HG03457 (cell line): ENCODE data around the gene SESTD1.

Source experiments
- ATAC-seq: cut with Tn5 transposase; IDR thresholded peaks from one replicate; pipeline ENCODE4 v1.9.1; 2021; ENCODE audit warnings: moderate number of reproducible peaks; ENCODE audit not compliant: unreplicated experiment

Gene SESTD1

DNA sequence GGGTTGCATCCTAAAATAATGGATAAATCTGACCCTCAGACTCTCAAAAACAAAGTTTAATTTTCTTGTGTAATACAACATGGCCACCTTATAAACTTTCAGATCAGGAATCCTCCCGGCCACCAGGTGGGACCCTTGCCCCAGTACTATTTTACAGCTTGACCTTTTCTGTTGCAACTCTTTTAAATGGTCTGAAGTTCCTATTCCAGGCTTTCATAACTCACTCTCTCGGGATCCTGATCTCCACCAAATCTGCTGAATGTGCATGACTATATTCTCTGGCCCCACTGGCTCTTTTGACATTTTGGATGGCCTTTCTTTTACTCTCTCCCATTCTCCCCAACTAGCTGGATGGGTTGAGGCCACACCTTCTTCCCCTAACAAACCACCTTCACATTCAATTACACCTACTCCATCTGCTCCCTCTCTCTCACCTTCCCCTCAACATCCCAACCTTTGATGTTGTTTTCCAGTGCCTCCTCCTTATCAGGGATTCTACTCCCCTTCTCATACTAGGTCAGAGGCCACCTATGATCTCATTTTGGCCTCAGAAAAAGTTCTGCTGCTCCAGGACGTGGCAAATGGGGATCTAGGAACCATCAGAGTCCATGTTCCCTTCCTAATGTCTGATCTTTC is 70.8 kb downstream of the SESTD1 start:
- ATAC-seq, result no peak

DNA sequence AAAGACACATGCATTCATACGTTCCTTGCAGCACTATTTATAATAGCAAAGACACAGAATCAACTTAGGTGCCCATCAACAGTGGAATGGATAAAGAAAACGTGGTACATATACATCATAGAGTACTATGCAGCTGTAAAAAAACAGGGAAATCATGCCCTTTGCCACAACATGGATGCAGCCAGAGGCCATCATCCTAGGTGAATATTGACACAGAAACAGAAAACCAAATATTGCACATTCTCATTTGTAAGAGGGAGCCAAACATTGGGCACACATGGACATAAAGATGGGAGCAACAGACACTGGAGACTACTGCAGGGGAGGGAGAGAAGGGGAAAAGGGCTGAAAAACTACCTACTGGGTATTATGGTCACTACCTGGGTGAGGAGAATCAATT is 73.5 kb downstream of the SESTD1 start:
- ATAC-seq, result no peak

GRCh38 chr2:179186126-179186525 is 78.5 kb downstream of the SESTD1 start:
- no peak for ATAC-seq

GRCh38 chr2:179184610-179185009 is 80.0 kb downstream of the SESTD1 start:
- ATAC-seq, result no peak

DNA sequence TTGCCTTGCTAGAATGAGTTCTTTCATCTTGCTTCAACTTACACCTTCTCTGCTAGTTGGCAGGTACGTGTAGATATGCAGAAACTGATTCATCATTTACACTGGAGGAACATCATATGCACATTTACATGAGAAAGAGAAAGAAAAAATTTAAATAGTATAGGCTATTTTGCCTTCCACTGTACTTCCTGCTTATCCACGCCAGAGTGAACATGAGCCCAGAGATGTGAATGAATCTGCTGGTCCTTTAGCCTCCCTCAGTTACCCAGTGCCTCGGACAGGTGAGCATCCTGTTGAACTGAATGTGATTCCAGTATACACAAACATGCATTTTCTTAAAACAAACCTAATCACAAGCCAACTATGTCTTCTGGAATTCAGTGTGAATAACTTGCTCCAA is 83.6 kb downstream of the SESTD1 start:
- ATAC-seq, result peak; percentile 59

DNA sequence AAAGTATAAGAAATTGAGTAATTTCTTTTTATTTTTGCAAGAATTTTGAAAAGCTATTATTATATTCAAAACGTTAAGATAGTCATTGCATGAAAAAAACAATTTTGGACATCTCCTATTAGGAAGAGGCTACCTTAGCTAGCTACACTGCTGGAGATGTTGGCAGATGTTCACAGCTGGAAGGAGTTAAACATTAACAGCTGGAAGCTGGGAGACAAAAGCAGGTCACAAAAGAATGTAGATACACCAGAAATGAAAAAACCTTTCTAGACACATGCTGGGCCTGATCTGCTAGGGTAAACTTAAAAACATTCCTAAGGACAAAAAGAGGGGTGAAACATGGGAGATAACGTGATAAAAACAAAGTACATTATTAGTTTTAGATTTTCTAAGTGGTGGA is 84.4 kb downstream of the SESTD1 start:
- no peak for ATAC-seq

DNA sequence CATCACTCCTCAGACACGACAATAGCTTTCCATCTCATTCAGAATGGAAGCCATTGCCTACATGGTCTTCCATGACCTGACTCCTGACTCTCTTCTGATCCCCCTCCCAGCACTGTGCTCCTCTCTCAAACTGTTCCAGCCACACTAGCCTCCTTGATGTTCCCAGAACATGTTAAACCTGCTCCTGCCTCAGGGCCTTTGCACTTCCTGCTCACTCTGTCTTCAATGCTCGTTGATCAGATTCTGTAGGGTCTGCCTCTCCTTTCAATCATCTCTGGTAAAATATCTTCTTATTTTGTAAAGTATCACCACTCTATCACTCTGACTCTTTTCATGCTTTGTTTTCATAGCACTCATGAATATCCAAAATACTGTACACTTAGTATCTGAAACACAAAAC is 84.9 kb downstream of the SESTD1 start:
- ATAC-seq, result no peak

DNA sequence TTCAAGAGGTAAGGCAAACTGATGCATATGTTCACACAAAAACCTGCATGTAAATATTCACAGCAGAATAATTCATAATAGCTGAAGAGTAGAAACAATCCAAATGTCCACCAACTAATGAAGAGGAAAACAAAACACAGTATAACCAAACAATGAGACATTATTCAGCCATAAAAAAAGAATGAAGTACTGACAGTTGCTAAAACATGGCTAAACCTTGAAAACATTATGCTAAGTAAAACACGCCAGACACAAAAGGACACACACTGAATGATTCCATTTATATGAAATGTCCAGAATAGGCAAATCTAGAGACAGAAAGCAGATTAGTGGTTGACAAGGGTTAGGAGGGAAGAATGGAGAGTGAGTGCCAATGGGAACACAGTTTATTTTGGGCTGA is 86.9 kb downstream of the SESTD1 start:
- ATAC-seq, result no peak

DNA sequence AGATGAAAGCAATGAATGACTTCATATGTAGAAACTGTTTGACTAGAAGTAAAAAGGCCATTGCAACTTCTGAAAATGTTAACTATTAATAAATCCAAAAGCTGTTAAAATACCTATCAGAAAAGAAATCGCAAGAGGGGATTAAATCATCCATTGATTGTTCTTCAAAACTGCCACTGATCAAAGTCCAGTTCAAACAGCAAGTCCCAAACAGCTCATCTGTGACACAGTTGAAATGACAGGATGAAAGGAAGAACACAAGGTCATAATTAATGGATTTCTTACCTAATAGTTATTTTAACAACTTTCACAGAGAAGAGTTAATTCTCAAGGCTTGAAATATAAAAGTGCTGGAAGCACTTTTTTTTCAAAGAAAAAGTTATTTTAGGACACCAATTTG is 90.4 kb downstream of the SESTD1 start:
- no peak for ATAC-seq

- ATAC-seq, result no peak
These were observed 91.7 kb downstream of the SESTD1 start for GRCh38 chr2:179172894-179173293.

DNA sequence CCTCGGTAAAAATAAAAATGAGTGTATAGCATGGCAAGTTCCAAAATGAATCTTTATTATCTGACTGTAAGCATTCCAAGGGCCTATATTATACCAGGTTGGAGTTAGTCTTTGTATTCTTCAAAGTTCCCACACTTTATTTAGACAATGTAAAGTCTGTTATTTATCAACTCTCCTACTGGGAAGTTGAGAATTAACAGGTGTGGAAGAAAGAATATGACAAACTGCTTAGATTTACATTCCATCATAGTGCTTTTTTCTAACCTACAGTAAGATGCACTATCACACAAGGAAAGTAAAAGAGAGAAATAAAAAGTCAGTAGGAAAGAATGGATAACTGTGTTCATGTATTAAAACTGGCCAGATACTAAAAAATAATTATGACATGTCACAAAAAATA is 93.3 kb downstream of the SESTD1 start:
- ATAC-seq, result no peak

DNA sequence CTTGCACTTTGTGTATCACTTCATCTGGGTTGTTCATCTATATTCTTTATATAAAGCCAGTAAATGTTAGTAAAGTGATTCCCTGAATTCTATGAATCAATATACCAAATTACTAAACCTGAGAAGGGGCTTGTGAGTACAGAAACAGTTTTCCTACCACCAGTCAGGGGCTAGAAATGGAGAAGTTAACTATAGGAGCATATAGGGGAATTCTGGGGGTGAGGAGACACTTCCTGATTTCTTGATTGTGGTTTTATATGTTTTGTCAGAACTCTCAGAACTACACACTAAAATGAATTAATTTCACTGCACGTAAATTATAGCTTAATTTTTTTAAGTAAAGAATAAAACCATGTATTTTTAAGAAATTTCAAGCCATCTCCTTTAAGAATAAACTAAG is 93.7 kb downstream of the SESTD1 start:
- no peak for ATAC-seq

DNA sequence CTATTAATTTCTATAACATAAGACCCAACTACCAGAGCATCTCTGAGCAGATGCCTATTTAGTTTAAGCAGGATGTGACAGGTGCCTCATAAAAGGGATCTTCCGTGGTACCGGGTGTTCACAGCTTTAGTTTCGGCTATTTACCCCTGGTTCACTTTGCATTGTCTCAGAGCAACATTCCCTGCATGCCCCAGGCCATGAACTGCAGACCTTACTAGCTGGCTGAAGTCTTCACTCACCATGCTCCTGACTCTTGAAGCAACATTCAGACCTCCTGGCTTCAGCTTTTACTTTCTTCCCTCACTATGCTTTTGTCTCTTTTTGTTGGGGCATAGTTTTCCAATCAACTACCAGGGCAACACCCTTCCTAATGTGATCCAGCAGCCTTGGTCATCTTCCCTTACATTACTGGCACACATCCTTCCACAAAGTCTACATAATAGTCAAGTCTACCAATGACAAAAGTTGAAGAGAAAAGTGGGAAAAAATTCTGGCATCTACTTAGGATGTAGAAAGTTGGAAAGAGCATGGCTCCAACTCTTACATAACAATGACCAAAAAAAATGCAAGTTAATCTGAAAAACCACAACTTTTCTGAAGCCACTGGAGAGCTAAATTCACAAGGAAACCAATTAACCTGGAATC is 99.2 kb downstream of the SESTD1 start:
- ATAC-seq, result no peak

GRCh38 chr2:179141206-179141605 is 123.4 kb downstream of the SESTD1 start:
- ATAC-seq, result no peak

DNA sequence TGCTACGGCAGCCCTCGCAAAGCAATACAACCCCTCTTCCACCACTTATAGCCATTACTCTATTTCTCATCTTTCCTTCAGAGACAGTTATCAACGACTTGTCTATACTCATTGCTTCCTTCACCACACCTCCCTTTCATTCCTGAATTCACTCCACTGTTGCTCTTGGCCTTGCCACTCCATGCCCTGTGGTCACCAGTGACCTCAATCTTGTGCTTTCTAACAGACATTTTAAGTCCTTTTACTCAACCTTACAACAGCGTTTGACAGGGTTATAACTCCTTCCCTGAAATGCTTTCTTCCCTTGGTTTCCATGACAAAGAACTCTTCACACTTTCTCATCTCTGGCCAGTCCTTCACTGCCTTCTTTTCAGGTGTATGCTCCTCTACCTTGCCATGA is 124.1 kb downstream of the SESTD1 start:
- ATAC-seq, result no peak

DNA sequence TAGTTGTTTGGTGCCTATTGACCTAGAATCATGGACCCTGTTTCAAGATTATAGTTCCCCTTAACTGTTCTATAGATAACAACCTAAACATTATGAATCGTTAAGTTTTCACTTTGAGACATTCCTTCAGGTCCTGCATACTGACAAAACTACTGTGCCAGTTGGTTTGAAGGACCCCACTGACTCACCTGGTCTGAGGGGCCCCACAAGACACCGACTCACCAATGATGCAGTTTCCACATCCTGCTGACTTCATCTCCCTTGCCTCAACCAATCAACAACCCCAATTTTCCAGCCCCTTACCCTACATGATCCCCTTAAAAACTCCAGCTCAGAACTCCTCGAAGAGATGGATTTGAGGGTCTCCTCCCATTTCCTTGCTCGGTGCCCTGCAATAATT is 125.1 kb downstream of the SESTD1 start:
- ATAC-seq, result no peak

- no peak for ATAC-seq
These were observed 127.4 kb downstream of the SESTD1 start for GRCh38 chr2:179137200-179137759.

- ATAC-seq, result no peak
These were observed 131.6 kb downstream of the SESTD1 start for GRCh38 chr2:179133016-179133415.

DNA sequence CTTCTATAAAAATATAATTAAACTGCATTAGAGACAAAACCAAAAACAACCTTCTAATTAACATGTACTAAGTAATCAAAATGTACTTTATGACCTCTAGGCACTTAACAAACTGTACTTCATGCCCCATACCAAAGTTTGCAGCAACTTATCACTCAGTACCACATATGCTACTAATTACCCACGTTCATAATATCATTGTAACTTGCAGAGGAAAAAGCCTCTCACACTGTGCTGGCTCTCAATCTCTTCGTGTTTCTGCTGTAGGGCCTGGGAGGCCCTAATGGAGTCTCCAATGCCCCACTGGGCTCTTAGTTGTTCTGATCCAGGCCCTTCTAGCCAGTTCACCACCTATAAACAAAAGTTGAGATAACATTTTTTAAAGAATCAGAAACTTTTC is 132.6 kb downstream of the SESTD1 start:
- ATAC-seq, result no peak

GRCh38 chr2:179130560-179130959 is 134.1 kb downstream of the SESTD1 start:
- ATAC-seq, result no peak

GRCh38 chr2:179129574-179130238 is 134.9 kb downstream of the SESTD1 start:
- no peak for ATAC-seq

DNA sequence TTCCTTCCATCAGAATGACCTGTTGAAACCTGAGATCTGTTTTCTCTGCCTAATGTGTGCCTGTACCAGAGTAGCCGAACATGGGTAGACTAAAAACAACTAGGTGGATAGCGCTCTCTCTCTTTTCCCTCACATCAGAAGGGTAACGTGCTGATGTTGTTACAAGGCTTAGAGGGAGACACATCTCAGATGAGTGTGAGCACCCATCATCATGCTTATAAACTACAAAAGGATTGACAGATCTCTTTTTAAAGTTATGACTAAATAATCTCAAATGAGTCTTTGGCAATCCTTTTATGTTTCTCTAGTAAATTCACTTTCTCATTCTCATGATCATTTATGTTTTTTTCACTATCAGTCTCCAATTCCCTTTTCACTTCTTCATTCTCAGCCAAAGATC is 139.2 kb downstream of the SESTD1 start:
- no peak for ATAC-seq
